ENCODE measurements around the gene KDM2B. TPM values are rescaled to one million over a fixed set of nuclear protein-coding genes. Genes with fewer than 3 reads are reported as not detected.

Gene KDM2B
- total RNA-seq, 2 experiments from 2014 or later = 41.9 to 44.8 TPM

DNA sequence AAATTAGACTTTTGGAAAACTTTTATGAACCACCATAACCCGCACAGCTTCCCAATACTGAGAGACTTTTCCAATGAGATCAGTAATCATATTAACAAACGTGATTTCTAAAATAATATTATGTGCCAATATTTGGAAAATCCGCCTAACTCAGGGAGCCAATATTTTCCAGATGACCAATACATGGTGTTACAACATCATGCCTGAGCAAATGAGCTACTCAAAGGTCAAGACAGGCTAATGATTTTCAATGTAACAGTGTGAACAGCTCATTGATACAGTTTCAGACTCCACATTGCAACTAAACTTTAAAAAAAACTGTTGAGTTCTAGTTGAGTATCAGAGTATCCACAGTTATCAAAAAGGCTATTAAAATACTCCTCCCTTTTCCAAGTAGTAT lies 134.1 kb downstream of the KDM2B start:
- Mint-ChIP-seq H3K27me3 (no peaks in the 10 kb centered on the region), H3K27ac (no peak overlapping the region), H3K36me3 (peaks cover 12% of the 10 kb centered on the region), H3K4me1 (ENCODE audit: low read depth) (peaks cover 10% of the 10 kb centered on the region), H3K9me3 (no peaks in the 10 kb centered on the region), H3K4me3 (no peak overlapping the region)
- CTCF ChIA-PET = interaction anchor here (1.0 to 1.3 kb wide), 2 partner anchors 13 to 112 kb away, joined by 4 to 13 read pairs; no protein-coding TSS in a partner anchor
- intact Hi-C loops (cut with micrococcal nuclease) = no loop called here
- no peak for DNase-seq
- POLR2A ChIA-PET = no interaction called here

DNA sequence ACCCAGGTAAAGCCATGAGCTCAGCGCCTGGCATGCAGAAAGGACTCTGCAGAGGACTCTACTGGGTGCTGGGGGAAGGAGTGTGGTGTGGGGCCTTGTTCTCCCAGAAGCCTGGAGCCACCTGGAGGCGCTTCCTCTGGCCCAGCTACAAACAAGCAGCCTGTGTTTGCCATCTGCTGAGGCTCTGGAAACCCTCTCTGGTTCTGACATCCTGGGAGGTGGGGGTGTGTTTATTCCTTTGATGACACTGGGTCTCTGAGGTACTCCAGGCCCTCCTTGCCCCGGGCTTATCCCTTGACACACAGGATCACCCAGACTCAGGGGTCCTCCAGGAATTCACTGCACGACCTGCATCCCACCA lies 136.0 kb downstream of the KDM2B start:
- CTCF ChIA-PET = interaction anchor here (0.5 to 5.6 kb wide), 9 partner anchors 10 to 385 kb away, joined by 3 to 89 read pairs (median 9); partner anchors contain the start of gene ANAPC5
- no peak overlapping the region for H3K4me3 Mint-ChIP-seq
- POLR2A ChIA-PET = no interaction called here
- H3K9me3 Mint-ChIP-seq = no peaks in the 10 kb centered on the region
- intact Hi-C loops (cut with micrococcal nuclease) = no loop called here
- H3K27ac Mint-ChIP-seq = no peak overlapping the region
- no peak for DNase-seq
- H3K27me3 Mint-ChIP-seq = no peaks in the 10 kb centered on the region
- H3K36me3 Mint-ChIP-seq = peaks cover 22% of the 10 kb centered on the region
- H3K4me1 Mint-ChIP-seq (ENCODE audit: low read depth) = peaks cover 5% of the 10 kb centered on the region

DNA sequence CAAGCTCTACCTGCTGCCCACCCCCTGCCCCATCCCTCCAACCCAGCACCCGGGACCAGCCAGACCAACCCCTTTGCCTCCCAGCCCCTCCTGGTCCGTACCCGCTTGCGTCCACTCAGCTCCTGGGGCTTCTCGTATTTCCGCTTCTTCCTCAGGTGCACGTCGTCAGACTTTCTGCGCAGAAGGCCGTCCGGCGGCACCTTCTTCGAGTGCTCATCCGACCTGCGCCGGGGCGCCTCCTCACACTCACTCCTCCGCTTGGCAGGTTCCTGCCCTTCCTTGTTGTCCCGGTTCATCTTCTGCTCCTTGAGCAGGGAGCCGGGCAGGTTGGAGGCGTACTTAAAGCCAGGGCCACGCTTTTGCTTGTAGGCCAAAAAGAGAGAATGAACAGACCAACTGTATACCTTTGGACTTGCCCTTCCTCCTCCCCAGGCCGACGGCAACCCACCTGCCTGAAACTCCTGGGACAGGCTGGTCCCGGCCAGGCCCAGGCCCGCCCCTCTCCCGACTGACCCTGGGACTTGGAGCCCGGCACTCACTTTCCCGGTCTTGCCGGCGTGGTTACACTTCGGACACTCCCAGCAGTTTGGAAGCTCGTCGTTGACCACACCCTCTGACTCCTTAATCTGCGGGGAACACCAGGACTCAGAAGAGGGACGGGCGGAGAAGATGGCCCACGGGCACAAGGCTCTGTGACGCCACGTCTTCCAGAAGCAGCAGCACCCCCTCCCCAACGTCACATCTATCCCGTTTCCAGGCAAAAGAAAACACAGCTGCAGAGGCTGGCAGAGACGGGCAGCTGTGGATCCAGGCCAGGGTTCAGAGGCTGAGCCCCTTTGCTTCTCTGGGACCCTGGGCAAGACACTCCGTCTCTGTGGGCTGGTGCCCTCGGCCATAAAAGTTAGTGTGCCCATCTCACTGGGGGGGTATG lies 136.6 kb downstream of the KDM2B start:
- H3K27me3 Mint-ChIP-seq = no peaks in the 10 kb centered on the region
- POLR2A ChIA-PET = interaction anchor here (1.8 kb wide), 1 partner anchor 11 kb away, joined by 6 read pairs; no protein-coding TSS in a partner anchor
- intact Hi-C loops (cut with micrococcal nuclease) = loop anchor here (2.0 kb wide), 1 partner anchor 109 kb away; no protein-coding TSS in a partner anchor
- DNase-seq = no peak
- CTCF ChIA-PET = interaction anchor here (0.5 to 5.6 kb wide), 31 partner anchors 9 to 384 kb away, joined by 3 to 89 read pairs (median 6); partner anchors contain the start of gene ANAPC5
- H3K9me3 Mint-ChIP-seq = no peaks in the 10 kb centered on the region
- peaks cover 5% of the 10 kb centered on the region for H3K4me1 Mint-ChIP-seq (ENCODE audit: low read depth)
- no peak overlapping the region for H3K4me3 Mint-ChIP-seq
- no peak overlapping the region for H3K27ac Mint-ChIP-seq
- H3K36me3 Mint-ChIP-seq = peaks cover 24% of the 10 kb centered on the region

GRCh38 chr12:121443193-121443870 lies 137.5 kb downstream of the KDM2B start:
- Mint-ChIP-seq H3K4me3 (no peak overlapping the region), H3K36me3 (peaks cover 22% of the 10 kb centered on the region), H3K27ac (no peak overlapping the region), H3K4me1 (ENCODE audit: low read depth) (peaks cover 2% of the 10 kb centered on the region), H3K27me3 (no peaks in the 10 kb centered on the region), H3K9me3 (no peaks in the 10 kb centered on the region)
- CTCF ChIA-PET = interaction anchor here (0.6 to 5.6 kb wide), 41 partner anchors 9 to 946 kb away, joined by 3 to 89 read pairs (median 4); partner anchors contain the start of genes ANAPC5 and RNF34
- DNase-seq = peak; percentile 80
- intact Hi-C loops (cut with micrococcal nuclease) = loop anchor here (2.0 kb wide), 1 partner anchor 109 kb away; no protein-coding TSS in a partner anchor
- POLR2A ChIA-PET = interaction anchor here (0.5 to 1.8 kb wide), 3 partner anchors 10 to 172 kb away, joined by 5 to 6 read pairs (median 6); no protein-coding TSS in a partner anchor

- H3K27me3 Mint-ChIP-seq = no peaks in the 10 kb centered on the region
- no peak for DNase-seq
- H3K4me3 Mint-ChIP-seq = no peak overlapping the region
- peaks cover 2% of the 10 kb centered on the region for H3K4me1 Mint-ChIP-seq (ENCODE audit: low read depth)
- no peak overlapping the region for H3K27ac Mint-ChIP-seq
- H3K36me3 Mint-ChIP-seq = peaks cover 28% of the 10 kb centered on the region
- POLR2A ChIA-PET = interaction anchor here (0.6 to 1.8 kb wide), 2 partner anchors 9 to 16 kb away, joined by 5 to 6 read pairs; no protein-coding TSS in a partner anchor
- intact Hi-C loops (cut with micrococcal nuclease) = loop anchor here (2.0 kb wide), 1 partner anchor 107 kb away; no protein-coding TSS in a partner anchor
- CTCF ChIA-PET = interaction anchor here (0.9 to 5.6 kb wide), 35 partner anchors 10 to 945 kb away, joined by 3 to 89 read pairs (median 6); partner anchors contain the start of genes ANAPC5 and RNF34
- no peaks in the 10 kb centered on the region for H3K9me3 Mint-ChIP-seq
Observed at GRCh38 chr12:121442028-121442948, 138.5 kb downstream of the KDM2B start.

DNA sequence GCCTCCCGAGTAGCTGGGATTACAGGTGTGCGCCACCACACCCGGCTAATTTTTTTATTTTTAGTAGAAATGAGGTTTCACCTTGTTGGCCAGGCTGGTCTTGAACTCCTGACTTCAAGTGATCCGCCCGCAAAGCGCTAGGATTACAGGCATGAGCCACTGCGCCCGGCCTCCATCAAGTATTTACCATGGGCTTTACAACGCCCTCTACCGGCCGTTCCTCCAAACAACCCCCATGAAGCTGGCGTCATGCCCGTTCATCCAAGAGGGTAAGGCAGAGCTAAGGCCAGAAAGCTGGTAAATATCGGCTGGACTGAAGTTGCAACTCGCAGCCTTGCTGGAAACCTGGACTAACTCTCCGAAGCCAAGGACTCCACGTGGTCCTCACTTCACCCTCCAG lies 139.3 kb downstream of the KDM2B start:
- DNase-seq = no peak
- intact Hi-C loops (cut with micrococcal nuclease) = no loop called here
- no peaks in the 10 kb centered on the region for H3K27me3 Mint-ChIP-seq
- H3K4me1 Mint-ChIP-seq (ENCODE audit: low read depth) = peaks cover 2% of the 10 kb centered on the region
- H3K9me3 Mint-ChIP-seq = peaks cover 6% of the 10 kb centered on the region
- no peak overlapping the region for H3K27ac Mint-ChIP-seq
- POLR2A ChIA-PET = no interaction called here
- H3K4me3 Mint-ChIP-seq = no peak overlapping the region
- CTCF ChIA-PET = interaction anchor here (0.7 to 5.6 kb wide), 8 partner anchors 10 to 380 kb away, joined by 3 to 89 read pairs (median 5); no protein-coding TSS in a partner anchor
- H3K36me3 Mint-ChIP-seq = peaks cover 34% of the 10 kb centered on the region

DNA sequence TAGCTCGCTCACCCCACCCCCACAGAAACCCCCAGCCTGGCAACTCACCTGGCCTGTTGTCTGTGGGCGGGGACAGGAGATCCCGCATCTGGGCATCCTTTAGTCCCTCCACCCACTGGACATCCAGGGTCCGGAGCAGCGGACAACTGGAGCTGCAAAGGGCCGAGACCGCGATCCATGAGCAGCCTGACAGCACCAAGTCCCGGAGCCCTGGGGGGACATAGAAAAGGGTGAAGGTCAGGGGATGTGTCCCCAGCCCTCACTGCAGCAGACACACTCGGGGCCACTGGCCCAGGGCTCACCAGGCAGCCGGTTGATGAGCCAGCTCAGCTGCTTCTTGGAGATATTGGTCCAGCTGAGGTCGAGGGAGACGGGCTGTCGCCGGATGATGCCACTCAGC lies 140.1 kb downstream of the KDM2B start:
- H3K27ac Mint-ChIP-seq = no peak overlapping the region
- no peaks in the 10 kb centered on the region for H3K27me3 Mint-ChIP-seq
- DNase-seq = no peak
- POLR2A ChIA-PET = no interaction called here
- peaks cover 39% of the 10 kb centered on the region for H3K36me3 Mint-ChIP-seq
- peaks cover 9% of the 10 kb centered on the region for H3K9me3 Mint-ChIP-seq
- no peak overlapping the region for H3K4me3 Mint-ChIP-seq
- CTCF ChIA-PET = interaction anchor here (0.7 to 5.6 kb wide), 4 partner anchors 10 to 379 kb away, joined by 3 to 89 read pairs (median 28); no protein-coding TSS in a partner anchor
- intact Hi-C loops (cut with micrococcal nuclease) = no loop called here
- peaks cover 2% of the 10 kb centered on the region for H3K4me1 Mint-ChIP-seq (ENCODE audit: low read depth)

DNA sequence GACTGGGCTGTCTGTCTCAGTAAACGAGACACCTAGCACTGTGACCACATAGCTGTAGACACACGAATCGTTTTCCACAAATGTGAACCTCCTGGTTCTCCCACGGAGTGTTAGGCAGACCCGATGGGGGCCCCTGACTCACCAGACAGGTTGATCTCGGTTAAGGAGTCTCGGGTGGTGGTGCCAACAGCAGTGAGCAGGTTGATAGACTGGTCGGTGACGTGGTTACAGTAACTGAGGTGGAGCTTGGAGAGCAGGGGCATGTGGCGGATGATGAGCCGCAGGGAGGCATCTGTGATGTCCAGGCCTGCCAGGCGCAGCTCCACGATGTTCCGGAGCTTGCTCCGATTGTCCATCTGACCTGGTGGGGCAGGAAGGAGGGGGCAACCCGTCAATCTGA lies 141.1 kb downstream of the KDM2B start:
- H3K4me1 Mint-ChIP-seq (ENCODE audit: low read depth) = peaks cover 2% of the 10 kb centered on the region
- H3K27ac Mint-ChIP-seq = peak overlapping the region; percentile 44
- CTCF ChIA-PET = no interaction called here

GRCh38 chr12:121438905-121439304 lies 141.9 kb downstream of the KDM2B start:
- POLR2A ChIA-PET = interaction anchor here (0.5 kb wide), 1 partner anchor 13 kb away, joined by 4 read pairs; no protein-coding TSS in a partner anchor
- CTCF ChIA-PET = no interaction called here
- peaks cover 2% of the 10 kb centered on the region for H3K4me1 Mint-ChIP-seq (ENCODE audit: low read depth)
- H3K9me3 Mint-ChIP-seq = peaks cover 10% of the 10 kb centered on the region
- intact Hi-C loops (cut with micrococcal nuclease) = no loop called here
- H3K4me3 Mint-ChIP-seq = no peak overlapping the region
- peaks cover 44% of the 10 kb centered on the region for H3K36me3 Mint-ChIP-seq
- H3K27me3 Mint-ChIP-seq = no peaks in the 10 kb centered on the region
- no peak overlapping the region for H3K27ac Mint-ChIP-seq
- no peak for DNase-seq

More for the DNA sequence above, 141.1 kb downstream of the KDM2B start:
- peaks cover 10% of the 10 kb centered on the region for H3K9me3 Mint-ChIP-seq
- no peak for DNase-seq
- intact Hi-C loops (cut with micrococcal nuclease) = no loop called here
- no peaks in the 10 kb centered on the region for H3K27me3 Mint-ChIP-seq
- H3K36me3 Mint-ChIP-seq = peaks cover 45% of the 10 kb centered on the region
- POLR2A ChIA-PET = no interaction called here
- no peak overlapping the region for H3K4me3 Mint-ChIP-seq

DNA sequence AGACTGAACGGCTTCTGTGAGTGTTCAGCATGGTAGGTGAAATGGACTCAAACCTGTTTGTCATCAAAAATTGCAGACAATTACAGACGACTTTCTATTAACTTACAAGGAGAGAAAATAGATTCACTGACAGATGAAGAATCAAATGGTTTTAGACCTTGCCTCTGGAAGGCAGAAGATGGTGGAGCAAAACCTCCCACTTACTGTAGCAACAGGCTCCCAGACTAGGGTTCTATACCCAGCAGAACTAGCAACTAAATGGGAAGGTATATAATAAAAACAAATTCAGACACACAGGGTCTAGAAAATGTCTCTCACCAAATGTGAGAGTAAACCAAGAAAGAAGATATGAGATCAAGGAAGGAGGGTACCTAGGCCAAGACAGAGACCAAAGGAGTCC lies 144.1 kb downstream of the KDM2B start:
- DNase-seq = no peak
- intact Hi-C loops (cut with micrococcal nuclease) = no loop called here
- Mint-ChIP-seq H3K36me3 (peaks cover 44% of the 10 kb centered on the region), H3K27me3 (no peaks in the 10 kb centered on the region), H3K9me3 (peaks cover 10% of the 10 kb centered on the region), H3K4me1 (ENCODE audit: low read depth) (no peaks in the 10 kb centered on the region), H3K27ac (no peak overlapping the region), H3K4me3 (no peak overlapping the region)
- CTCF ChIA-PET = interaction anchor here (0.7 kb wide), 1 partner anchor 64 kb away, joined by 3 read pairs; no protein-coding TSS in a partner anchor
- POLR2A ChIA-PET = no interaction called here
